Stomach (tissue), 9 donors: ENCODE results near the gene DOCK8. TPM values are rescaled to one million over a fixed set of nuclear protein-coding genes. Genes with fewer than 3 reads are reported as not detected.

Experiments
- DNase-seq, 2 donors: peaks; one replicate each; pipeline versions ENCODE4 v3.0.0 to v3.0.0-alpha.2; 2013 to 2019
- H3K27ac ChIP-seq, 5 donors: fragments of 200-600 bp in 4 of 5; sonication (generic) in 4 of 5; one replicate each; pipeline ENCODE4 v1.5.1; 2013 to 2019; ENCODE audit warnings: mild to moderate bottlenecking in 1 of 5, moderate library complexity in 1 of 5
- H3K27me3 ChIP-seq, 3 donors: fragments of 200-600 bp; sonication (generic); one replicate each; pipeline ENCODE4 v1.5.1; 2017 to 2019; ENCODE audit warnings: mixed run types in 1 of 3
- H3K36me3 ChIP-seq, 4 donors: fragments of 200-600 bp; sonication (generic); 1 replicate in 3 of 4; 2 replicates in 1 of 4; pipeline ENCODE4 v1.5.1; 2016 to 2019
- H3K4me1 ChIP-seq, 4 donors: fragments of 200-600 bp; sonication (generic); one replicate each; pipeline ENCODE4 v1.5.1; 2016 to 2019
- H3K4me3 ChIP-seq, 4 donors: fragments of 200-600 bp; sonication (generic) in 3 of 4; one replicate each; pipeline ENCODE4 v1.5.1; 2016 to 2019; ENCODE audit warnings: mild to moderate bottlenecking in 1 of 4
- H3K9me3 ChIP-seq, 4 donors: fragments of 200-600 bp; sonication (generic); one replicate each; pipeline ENCODE4 v1.5.1; 2016 to 2019
- EP300 ChIP-seq: sonication (generic); formaldehyde crosslinking; IDR thresholded peaks from one replicate; pipeline ENCODE4 v1.6.1; 2017; ENCODE audit warnings: antibody characterized with exemption
- POLR2A ChIP-seq, 4 donors: fragments of 450-650 bp; IDR thresholded peaks; one replicate each; pipeline ENCODE4 v1.6.1; 2016; ENCODE audit warnings: antibody characterized with exemption in 4 of 4, control low read depth in 2 of 4, mild to moderate bottlenecking in 1 of 4, moderate library complexity in 1 of 4
- POLR2AphosphoS5 ChIP-seq, 3 donors: sonication (generic); formaldehyde crosslinking; IDR thresholded peaks; one replicate each; pipeline ENCODE4 v1.6.1; 2016; ENCODE audit warnings: antibody characterized with exemption in 3 of 3
- WGBS, 5 donors: extraction: QIAGEN DNeasy Blood & Tissue Kit in 3 of 5; methylation state at CpG; one replicate each; pipeline versions ENCODE4 v1.1.5 to v1.1.7; 2013 to 2018; 5-methylcytosine and 5-hydroxymethylcytosine counted together
- intact Hi-C: fragments of 100-400 bp; cut with DNase I; formaldehyde crosslinking; loops from one replicate; pipeline ENCODE4 v1.15.1; 2023; ENCODE audit warnings: low total_unique reads
- polyA plus RNA-seq, 3 donors: library from polyadenylated mRNA; stranded (reverse); fragments of 200-250 nt; gene quantifications; one replicate each; pipeline ENCODE4 v1.2.3, GENCODE V29; 2013
- total RNA-seq, 5 donors: library from RNA; depleted of rRNA; stranded (reverse); fragments of >200 nt; gene quantifications; one replicate each; pipeline versions ENCODE4 v1.1.0 to v1.2.3, GENCODE V29; 2014 to 2016
- TF ChIP-seq, protein P1 (sequence below), 7 experiments: fragments of 450-650 bp in 4 of 7; fragments of 200-600 bp in 3 of 7; sonication (generic) in 3 of 7; IDR thresholded peaks; one replicate each; pipeline ENCODE4 v1.5.1; 2016 to 2019; ENCODE audit warnings: antibody characterized with exemption in 7 of 7, control low read depth in 2 of 7, mild to moderate bottlenecking in 1 of 7
- donor health status: healthy with polysubstance abuse.
- donor health status: Bipolar disorder and iron deficiency.
- donor health status: healthy.

The DOCK8 gene
- total and polyA plus RNA-seq, 8 donors, result 2.8 to 191 (median 10.2) TPM

DNA sequence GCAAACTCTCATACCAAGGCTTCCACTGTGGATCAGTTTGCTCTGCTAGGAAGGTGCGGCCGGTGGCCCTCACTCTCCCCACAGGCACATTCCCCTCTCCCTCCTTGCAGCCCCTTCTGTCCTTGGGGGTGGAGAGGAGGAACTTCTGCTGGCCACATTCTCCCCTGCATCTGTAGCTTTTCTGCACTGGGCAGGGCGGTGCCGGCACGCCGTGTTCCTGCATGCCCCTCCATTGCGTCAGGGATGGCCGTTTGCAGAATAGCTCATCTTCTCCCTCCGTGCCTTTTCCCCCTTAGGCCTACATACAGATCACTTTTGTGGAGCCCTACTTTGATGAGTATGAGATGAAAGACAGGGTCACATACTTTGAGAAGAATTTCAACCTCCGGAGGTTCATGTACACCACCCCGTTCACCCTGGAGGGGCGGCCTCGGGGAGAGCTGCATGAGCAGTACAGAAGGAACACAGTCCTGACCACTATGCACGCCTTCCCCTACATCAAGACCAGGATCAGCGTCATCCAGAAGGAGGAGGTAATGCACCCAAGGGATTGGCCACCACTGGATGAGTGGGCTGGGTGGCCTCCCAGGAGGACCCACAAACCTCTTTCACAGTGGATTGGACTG, 231.5 kb downstream of the DOCK8 start:
- Histone ChIP-seq H3K27me3 (no peaks in the 10 kb centered on the region), H3K4me1 (no peaks in the 10 kb centered on the region), H3K36me3 (peaks cover 0 to 73% (median 29%) of the 10 kb centered on the region in 4 donors), H3K27ac (no peak overlapping the region), H3K9me3 (no peaks in the 10 kb centered on the region), H3K4me3 (no peak overlapping the region)
- no peak for DNase-seq
- 93 to 97% (median 96%) methylated on average over 15 of the region's 15 CpGs for WGBS, 5 donors
- TF ChIP-seq POLR2AphosphoS5 (IDR thresholded peaks at IDR 0.05) (no peak), POLR2A (IDR thresholded peaks at IDR 0.05) (no peak), EP300 (no peak)
- TF ChIP-seq, protein P1, sequence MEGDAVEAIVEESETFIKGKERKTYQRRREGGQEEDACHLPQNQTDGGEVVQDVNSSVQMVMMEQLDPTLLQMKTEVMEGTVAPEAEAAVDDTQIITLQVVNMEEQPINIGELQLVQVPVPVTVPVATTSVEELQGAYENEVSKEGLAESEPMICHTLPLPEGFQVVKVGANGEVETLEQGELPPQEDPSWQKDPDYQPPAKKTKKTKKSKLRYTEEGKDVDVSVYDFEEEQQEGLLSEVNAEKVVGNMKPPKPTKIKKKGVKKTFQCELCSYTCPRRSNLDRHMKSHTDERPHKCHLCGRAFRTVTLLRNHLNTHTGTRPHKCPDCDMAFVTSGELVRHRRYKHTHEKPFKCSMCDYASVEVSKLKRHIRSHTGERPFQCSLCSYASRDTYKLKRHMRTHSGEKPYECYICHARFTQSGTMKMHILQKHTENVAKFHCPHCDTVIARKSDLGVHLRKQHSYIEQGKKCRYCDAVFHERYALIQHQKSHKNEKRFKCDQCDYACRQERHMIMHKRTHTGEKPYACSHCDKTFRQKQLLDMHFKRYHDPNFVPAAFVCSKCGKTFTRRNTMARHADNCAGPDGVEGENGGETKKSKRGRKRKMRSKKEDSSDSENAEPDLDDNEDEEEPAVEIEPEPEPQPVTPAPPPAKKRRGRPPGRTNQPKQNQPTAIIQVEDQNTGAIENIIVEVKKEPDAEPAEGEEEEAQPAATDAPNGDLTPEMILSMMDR (IDR thresholded peaks at IDR 0.05), result no peak
- intact Hi-C loops, result no loop called here

DNA sequence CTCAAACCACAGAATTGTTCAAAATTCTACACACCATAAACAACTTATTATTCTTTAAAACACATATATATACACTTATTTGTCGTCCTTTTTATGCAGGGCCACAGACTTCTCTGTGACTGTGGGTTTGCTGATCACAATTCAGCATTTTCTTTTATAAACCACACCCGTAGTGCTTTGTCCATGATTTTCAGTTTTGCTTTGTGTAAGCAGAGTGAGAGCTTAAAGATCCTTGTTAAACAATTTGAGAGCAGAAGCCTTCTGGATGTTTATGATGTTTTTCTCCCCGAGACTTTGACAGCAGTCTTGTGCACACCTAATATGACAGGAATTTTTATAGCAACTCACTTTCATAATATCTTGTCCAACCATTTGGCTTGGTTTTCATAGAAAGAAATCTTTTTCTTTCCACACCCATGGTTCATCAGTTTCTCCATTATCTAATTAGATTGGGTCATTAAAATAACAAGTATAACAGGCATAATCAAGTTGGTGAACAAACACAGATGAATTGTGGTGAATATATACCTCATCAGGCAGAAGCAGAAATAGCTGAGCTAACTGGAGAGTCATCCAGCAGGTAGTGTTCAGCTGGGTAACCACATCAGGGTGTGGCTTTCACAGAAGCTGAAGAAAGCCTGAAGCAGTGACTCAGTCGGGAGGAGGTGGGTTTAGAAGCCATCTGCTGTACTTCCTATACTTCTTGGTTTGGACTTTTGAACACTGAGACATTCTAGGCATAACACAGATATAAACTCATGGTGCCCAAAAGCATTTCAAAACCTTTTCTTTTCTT, 232.8 kb downstream of the DOCK8 start:
- H3K27ac ChIP-seq, result peak overlapping the region in 1 of 5 donors; percentile 12
- 49 to 59% (median 55%) methylated on average over 4 of the region's 4 CpGs for WGBS, 5 donors
- peak in 1 of 2 donors; percentile 85 for DNase-seq
- H3K27me3 ChIP-seq, result no peaks in the 10 kb centered on the region
- H3K4me1 ChIP-seq, result no peaks in the 10 kb centered on the region
- TF ChIP-seq EP300 (no peak), POLR2AphosphoS5 (IDR thresholded peaks at IDR 0.05) (no peak)
- TF ChIP-seq, protein P1 (IDR thresholded peaks at IDR 0.05), result no peak
- H3K4me3 ChIP-seq, result no peak overlapping the region
- intact Hi-C loops, result no loop called here
- H3K9me3 ChIP-seq, result no peaks in the 10 kb centered on the region
- peaks cover 0 to 69% (median 26%) of the 10 kb centered on the region in 4 donors for H3K36me3 ChIP-seq

DNA sequence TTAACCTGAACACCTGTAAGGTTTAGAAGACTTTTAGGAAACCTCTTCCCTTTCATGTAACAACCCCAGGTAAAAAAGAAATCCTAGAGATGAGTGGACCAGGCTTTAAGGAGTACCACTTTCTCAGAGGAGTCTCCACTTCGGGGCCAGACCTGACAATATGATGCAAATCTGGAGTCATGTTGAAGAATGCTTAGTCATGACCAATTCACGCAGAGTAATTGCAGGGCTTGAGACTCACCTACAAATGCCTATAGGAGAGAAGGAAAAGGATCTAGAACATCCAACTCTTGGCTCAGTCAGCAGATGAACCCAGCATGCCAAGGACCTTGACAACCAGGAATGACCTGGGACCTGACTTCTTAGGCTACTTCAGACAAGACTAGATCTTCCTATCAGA, 235.4 kb downstream of the DOCK8 start:
- no peaks in the 10 kb centered on the region for H3K27me3 ChIP-seq
- TF ChIP-seq, protein P1 (IDR thresholded peaks at IDR 0.05), result no peak
- TF ChIP-seq EP300 (no peak), POLR2A (IDR thresholded peaks at IDR 0.05) (no peak), POLR2AphosphoS5 (IDR thresholded peaks at IDR 0.05) (no peak)
- no peak overlapping the region for H3K27ac ChIP-seq
- no peak for DNase-seq
- intact Hi-C loops, result no loop called here
- WGBS, 5 donors, result 45 to 89% (median 68%) methylated on average over 2 of the region's 2 CpGs
- H3K4me3 ChIP-seq, result no peak overlapping the region
- no peaks in the 10 kb centered on the region for H3K4me1 ChIP-seq
- peaks cover 0 to 56% (median 19%) of the 10 kb centered on the region in 4 donors for H3K36me3 ChIP-seq
- no peaks in the 10 kb centered on the region for H3K9me3 ChIP-seq

DNA sequence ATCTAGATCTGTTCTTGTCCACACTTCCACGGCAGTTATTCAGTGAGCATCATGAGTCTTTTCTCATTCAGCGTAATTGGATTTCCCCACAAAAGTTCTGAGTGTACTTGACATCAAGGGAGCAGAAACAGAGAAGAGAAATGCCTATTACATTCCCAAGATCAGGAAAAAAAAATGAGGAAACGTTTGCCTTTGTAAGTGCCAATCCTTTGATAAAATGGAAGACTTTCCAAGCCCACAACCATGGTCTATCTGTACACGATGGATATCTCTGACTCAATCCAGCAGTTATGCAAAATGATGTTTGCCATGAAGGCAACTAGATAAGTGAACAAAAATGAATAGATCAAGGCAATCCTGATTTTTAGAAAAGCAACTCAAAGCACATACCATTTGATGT, 235.9 kb downstream of the DOCK8 start:
- Histone ChIP-seq H3K27ac (no peak overlapping the region), H3K4me1 (no peaks in the 10 kb centered on the region), H3K9me3 (no peaks in the 10 kb centered on the region), H3K4me3 (no peak overlapping the region), H3K27me3 (no peaks in the 10 kb centered on the region), H3K36me3 (peaks cover 0 to 51% (median 19%) of the 10 kb centered on the region in 4 donors)
- no peak for DNase-seq
- TF ChIP-seq POLR2A (IDR thresholded peaks at IDR 0.05), result no peak
- TF ChIP-seq POLR2AphosphoS5 (IDR thresholded peaks at IDR 0.05), result no peak
- TF ChIP-seq, protein P1 (IDR thresholded peaks at IDR 0.05), result no peak
- no peak for TF ChIP-seq EP300
- WGBS, 5 donors, result 70 to 81% (median 76%) methylated on average over 4 of the region's 4 CpGs
- intact Hi-C loops, result no loop called here
